Skeletal muscle tissue (tissue), 4 donors: ENCODE data around the gene ZNF536. TPM values are rescaled to one million over a fixed set of nuclear protein-coding genes. Genes with fewer than 3 reads are reported as not detected.

ENCODE experiments used
- H3K27ac ChIP-seq: one replicate; pipeline ENCODE4 v1.7.0; 2013; ENCODE audit warnings: mild to moderate bottlenecking, low read depth, low read length, inconsistent platforms
- H3K27me3 ChIP-seq, 3 donors: one replicate each; pipeline ENCODE4 v1.7.0; 2013; ENCODE audit warnings: low read length in 3 of 3; ENCODE audit not compliant: control insufficient read depth in 3 of 3, insufficient read depth in 3 of 3
- H3K36me3 ChIP-seq, 3 donors: one replicate each; pipeline ENCODE4 v1.7.0; 2013; ENCODE audit warnings: low read length in 3 of 3; ENCODE audit not compliant: control insufficient read depth in 3 of 3, insufficient read depth in 3 of 3
- H3K4me1 ChIP-seq, 3 donors: one replicate each; pipeline ENCODE4 v1.7.0; 2013; ENCODE audit warnings: low read length in 3 of 3, mild to moderate bottlenecking in 3 of 3; ENCODE audit not compliant: control insufficient read depth in 3 of 3, insufficient read depth in 3 of 3
- H3K4me3 ChIP-seq, 3 donors: one replicate each; pipeline ENCODE4 v1.7.0; 2013; ENCODE audit warnings: low read length in 3 of 3
- H3K9ac ChIP-seq, 3 donors: one replicate each; pipeline ENCODE4 v1.7.0; 2013; ENCODE audit warnings: low read length in 3 of 3, mild to moderate bottlenecking in 3 of 3, moderate library complexity in 2 of 3, low read depth in 1 of 3
- H3K9me3 ChIP-seq, 3 donors: one replicate each; pipeline ENCODE4 v1.7.0; 2013; ENCODE audit warnings: low read length in 3 of 3; ENCODE audit not compliant: control insufficient read depth in 3 of 3
- total RNA-seq: library from RNA; depleted of rRNA; stranded (reverse); fragments of >200 nt; gene quantifications from one replicate; pipeline ENCODE4 v1.2.3, GENCODE V29; 2014
- donor health status: Osteomylitis.

ZNF536 gene
- 3.1 TPM for total RNA-seq

DNA sequence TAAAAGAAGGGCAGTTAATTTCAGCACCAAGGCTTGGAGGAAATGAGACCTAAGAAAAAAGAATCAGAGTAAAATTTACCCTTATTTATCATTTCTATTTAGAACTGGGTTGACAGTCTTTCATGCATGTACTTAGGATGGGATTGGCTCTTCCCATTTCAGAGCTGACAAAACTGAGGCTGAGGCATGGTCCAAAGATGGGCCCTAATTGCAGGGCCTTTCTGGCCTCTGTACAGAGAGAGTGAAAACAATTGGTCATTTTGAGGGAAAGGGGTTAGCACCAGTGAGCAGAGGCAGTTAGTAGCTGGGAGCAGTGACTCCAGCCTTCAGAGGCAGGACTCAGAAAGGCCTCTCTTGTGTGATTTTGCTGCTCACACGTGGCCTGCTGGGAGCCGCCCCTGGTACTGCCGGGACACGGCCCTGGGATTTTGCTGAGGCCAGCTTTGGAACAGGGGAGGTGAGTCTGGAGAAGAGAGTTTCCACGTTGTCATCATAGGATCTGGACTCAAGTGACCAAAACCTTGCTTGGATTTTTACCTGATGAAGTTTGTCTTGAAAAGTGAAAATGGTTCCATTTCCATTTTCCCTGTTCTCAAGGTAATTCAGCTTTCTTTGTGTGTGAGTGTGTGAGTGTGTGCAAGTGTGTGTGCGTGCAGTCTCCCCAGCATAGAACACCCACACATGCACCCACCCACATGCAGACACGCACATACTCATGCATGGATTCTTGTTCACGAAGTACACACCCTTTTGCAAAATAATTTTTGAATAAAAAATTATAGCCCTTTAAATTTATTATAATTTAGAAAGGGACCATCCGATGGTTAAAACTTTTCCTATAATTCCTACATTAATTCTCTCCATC is at the start of gene ZNF536:
ZNF536 (plus strand) TSS at position 425 of the 865 bp plus-strand sequence. CDS start 71,179 bp downstream, outside the sequence.
- H3K36me3 ChIP-seq: no peaks in the 10 kb centered on the region
- no peak within 1 kb of the TSS for H3K9ac ChIP-seq
- H3K27ac ChIP-seq: no peak within 1 kb of the TSS
- peaks cover 28 to 38% (median 30%) of the 10 kb centered on the region in 3 donors for H3K27me3 ChIP-seq
- no peaks in the 10 kb centered on the region for H3K4me1 ChIP-seq
- no peaks in the 10 kb centered on the region for H3K9me3 ChIP-seq
- no peak within 1 kb of the TSS for H3K4me3 ChIP-seq

DNA sequence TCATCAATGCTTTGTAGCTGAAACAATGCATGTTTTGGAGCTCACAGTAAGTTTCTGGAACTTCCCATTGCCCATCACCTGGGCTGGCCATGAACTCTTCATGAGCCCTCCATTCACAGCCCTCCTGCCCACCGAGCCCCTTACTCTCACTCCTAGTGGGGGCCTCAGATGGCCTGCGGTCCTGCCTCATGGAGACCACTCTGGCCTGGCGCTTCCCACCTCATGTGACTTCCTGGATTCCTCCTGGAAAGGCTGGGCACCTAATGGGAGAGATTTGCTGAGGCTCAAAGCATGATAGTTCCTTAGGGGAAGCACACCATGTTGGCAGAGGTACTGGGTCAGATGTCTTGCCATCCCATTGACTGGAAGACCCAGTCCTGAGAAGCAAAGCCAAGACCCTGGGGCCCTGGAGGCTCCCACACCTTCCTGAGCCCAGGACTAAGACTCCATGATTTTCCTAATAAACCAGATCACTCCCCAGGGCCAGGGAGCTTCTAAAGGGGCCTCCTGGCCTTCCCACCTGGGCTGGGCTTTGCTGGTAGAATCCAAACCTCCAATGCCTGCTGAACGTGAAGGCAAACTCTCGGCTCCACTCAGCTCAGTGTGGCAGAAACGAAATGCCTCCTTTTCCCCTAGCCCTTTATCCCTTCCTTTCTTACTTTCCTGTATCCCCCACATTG is 49.4 kb upstream of the ZNF536 start:
- Histone ChIP-seq H3K4me3 (no peak overlapping the region), H3K36me3 (no peaks in the 10 kb centered on the region), H3K9ac (no peak overlapping the region), H3K27me3 (peaks cover 0 to 7% (median 0%) of the 10 kb centered on the region in 3 donors), H3K9me3 (no peaks in the 10 kb centered on the region), H3K4me1 (peaks cover 8 to 14% (median 11%) of the 10 kb centered on the region in 3 donors), H3K27ac (no peak overlapping the region)

DNA sequence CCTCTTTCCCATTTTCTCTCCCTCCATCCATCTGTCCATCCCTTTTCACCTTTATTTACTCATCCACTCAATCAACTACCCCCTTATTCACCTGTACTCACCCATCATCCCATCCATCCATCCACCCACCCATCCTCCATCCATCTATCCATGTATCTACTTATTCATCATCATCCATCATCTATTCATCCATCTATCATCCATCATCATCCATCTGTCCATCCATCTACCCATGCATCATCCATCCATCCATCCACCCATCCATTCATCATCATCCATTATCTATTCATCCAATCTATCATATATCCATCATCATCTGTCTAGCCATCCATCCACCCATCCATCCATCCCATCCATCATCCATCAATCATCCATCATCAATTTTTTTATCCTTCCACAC is 48.3 kb upstream of the ZNF536 start:
- Histone ChIP-seq H3K9me3 (no peaks in the 10 kb centered on the region), H3K9ac (no peak overlapping the region), H3K27me3 (peaks cover 0 to 7% (median 0%) of the 10 kb centered on the region in 3 donors), H3K4me1 (peaks cover 8 to 14% (median 11%) of the 10 kb centered on the region in 3 donors), H3K4me3 (no peak overlapping the region), H3K36me3 (no peaks in the 10 kb centered on the region), H3K27ac (no peak overlapping the region)

DNA sequence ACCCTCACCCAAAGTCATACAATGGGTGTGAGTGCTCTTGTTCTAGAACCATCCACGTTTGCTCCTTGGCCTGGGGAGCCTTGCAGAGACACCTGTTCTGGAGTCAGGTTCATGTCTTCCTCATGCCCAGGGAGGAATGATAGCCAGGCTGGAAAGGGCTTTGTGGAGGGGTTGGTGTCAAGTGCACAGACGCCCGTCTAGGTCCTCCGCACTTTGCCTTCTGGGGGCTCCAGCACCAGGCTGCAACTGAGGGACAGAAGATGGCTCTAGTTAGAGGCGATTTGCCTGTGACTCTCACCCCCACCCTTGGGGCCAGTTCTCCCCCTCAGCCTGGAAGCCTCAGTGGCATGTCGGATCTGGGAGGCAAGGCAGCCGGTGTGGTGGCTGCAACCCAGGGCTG is 47.2 kb upstream of the ZNF536 start:
- Histone ChIP-seq H3K36me3 (no peaks in the 10 kb centered on the region), H3K27me3 (peaks cover 0 to 7% (median 0%) of the 10 kb centered on the region in 3 donors), H3K9me3 (no peaks in the 10 kb centered on the region), H3K4me1 (peaks cover 8 to 14% (median 11%) of the 10 kb centered on the region in 3 donors), H3K4me3 (no peak overlapping the region), H3K9ac (no peak overlapping the region), H3K27ac (no peak overlapping the region)

DNA sequence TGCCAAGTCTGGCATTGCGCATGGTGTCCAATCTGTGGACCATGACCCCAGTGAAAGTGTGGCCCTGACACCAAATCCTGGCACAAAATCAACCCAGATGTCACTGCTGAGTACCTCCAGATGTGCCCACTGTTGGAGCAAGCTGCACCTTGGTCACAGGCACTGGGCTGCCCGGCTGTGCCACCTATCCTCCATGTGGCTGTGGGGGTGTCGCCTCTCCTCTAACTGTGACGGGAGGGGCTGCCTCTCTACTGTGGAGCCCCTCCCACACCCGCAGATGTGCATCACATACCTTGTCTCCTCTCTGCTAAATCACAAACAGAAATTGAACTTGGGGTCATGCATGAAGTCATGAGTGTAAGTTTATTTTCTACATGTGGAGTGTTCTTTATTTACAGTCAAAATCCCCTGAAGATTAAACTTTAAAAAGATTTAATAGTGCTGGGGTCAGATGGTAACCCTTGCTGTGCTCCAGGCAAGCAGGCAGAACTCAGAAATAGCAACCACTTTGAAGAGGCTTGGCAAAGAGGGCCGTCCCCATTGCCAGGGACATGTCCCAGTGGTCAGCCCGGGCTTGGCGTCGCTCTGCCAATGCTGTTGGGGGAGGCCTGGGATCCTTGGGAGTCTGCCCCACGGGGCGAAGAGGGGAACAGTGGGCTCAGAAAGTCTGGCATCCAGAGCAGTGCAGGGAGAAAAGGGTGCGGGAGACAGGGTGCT is 46.4 kb upstream of the ZNF536 start:
- H3K4me3 ChIP-seq: peak overlapping the region in 2 of 3 donors; percentile 22 to 23
- H3K27me3 ChIP-seq: peaks cover 0 to 7% (median 0%) of the 10 kb centered on the region in 3 donors
- H3K4me1 ChIP-seq: peaks cover 8 to 14% (median 11%) of the 10 kb centered on the region in 3 donors
- no peaks in the 10 kb centered on the region for H3K9me3 ChIP-seq
- peak overlapping the region in 2 of 3 donors; percentile 54 to 61 for H3K9ac ChIP-seq
- no peaks in the 10 kb centered on the region for H3K36me3 ChIP-seq
- no peak overlapping the region for H3K27ac ChIP-seq

DNA sequence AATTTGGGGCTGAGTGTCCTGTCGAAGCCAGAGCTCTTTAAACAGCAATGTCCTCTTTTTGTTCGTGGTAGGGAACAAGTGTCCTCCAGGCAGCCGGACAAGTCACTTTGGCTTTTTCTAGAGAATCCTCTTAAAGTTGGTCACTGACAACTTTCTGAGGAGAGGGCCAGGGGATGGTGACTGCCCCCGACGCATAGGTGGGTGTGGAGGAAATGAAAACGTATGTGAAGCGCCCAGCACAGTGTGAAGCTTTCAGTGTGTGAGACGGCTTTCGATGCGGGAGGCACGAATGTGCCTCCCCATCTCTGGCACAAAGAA is 45.8 kb upstream of the ZNF536 start:
- Histone ChIP-seq H3K36me3 (no peaks in the 10 kb centered on the region), H3K27me3 (peaks cover 0 to 7% (median 0%) of the 10 kb centered on the region in 3 donors), H3K9ac (peak overlapping the region in 2 of 3 donors; percentile 54 to 61), H3K4me1 (peaks cover 8 to 14% (median 11%) of the 10 kb centered on the region in 3 donors), H3K4me3 (peak overlapping the region in 2 of 3 donors; percentile 22 to 23), H3K9me3 (no peaks in the 10 kb centered on the region), H3K27ac (no peak overlapping the region)

DNA sequence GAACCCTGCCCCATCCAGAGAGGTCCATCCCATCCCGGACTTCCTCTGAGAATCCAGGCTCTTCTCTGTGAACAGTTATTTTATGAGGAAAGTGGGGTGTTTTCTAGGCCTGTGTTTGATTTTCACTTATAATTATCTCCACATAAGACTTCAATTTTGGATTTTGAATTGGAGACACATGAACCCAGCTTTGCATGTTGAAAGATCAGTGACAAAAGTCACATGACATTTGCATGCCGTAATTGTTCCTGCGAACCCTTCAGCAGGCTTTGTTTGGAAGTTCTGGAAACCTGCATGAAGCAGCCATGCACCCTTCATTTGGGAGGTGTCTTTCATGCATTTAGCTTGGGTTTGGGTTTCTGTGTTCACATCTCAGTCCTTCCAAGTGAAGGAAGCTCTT is 44.9 kb upstream of the ZNF536 start:
- Histone ChIP-seq H3K36me3 (no peaks in the 10 kb centered on the region), H3K4me3 (no peak overlapping the region), H3K9ac (no peak overlapping the region), H3K9me3 (no peaks in the 10 kb centered on the region), H3K27ac (no peak overlapping the region), H3K27me3 (peaks cover 0 to 7% (median 0%) of the 10 kb centered on the region in 3 donors), H3K4me1 (peaks cover 8 to 14% (median 11%) of the 10 kb centered on the region in 3 donors)

DNA sequence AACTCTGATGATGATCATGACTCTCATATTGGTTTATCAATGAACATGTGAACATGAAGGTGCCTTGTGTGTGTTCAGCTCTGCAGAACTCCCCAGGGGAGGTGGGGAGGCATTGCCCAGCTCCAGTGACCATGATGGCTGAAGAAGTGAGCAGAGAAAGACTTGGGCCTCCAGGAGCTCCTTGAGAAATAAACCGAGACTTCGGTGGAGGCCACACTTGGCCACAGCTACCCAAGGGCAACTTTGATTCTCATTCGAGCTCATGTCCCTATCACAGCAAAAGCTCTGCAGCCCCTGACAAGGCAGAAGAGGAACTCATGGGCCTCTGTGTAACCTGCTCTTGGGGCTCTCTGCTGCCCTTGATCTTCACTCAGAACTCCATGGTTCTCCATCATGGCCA is 44.1 kb upstream of the ZNF536 start:
- no peak overlapping the region for H3K4me3 ChIP-seq
- H3K9me3 ChIP-seq: no peaks in the 10 kb centered on the region
- H3K4me1 ChIP-seq: peaks cover 8 to 14% (median 11%) of the 10 kb centered on the region in 3 donors
- H3K9ac ChIP-seq: no peak overlapping the region
- H3K27ac ChIP-seq: no peak overlapping the region
- no peaks in the 10 kb centered on the region for H3K36me3 ChIP-seq
- H3K27me3 ChIP-seq: peaks cover 0 to 7% (median 0%) of the 10 kb centered on the region in 3 donors

DNA sequence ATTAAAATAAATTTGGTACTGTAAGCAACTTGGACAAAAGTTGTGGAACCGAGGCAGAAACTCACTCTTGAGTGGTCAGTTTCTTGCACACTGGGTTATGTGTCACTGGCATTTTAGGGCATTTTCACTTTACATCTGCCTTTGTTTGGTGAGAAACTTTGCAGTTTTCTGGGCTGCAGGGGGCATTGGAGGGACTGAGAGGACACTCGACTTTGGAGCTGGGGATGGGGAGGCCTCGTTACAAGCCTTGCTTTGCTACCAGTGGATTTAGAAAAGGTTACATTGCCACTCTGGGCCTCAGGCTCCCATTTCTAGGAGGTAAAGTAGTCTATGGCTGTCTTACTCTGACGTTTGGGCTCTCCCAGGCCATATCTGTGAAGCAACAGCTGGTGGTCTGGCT is 41.9 kb upstream of the ZNF536 start:
- Histone ChIP-seq H3K9me3 (no peaks in the 10 kb centered on the region), H3K27me3 (peaks cover 0 to 4% (median under 1%) of the 10 kb centered on the region in 3 donors), H3K4me1 (peaks cover 5 to 11% (median 9%) of the 10 kb centered on the region in 3 donors), H3K4me3 (no peak overlapping the region), H3K27ac (no peak overlapping the region), H3K36me3 (no peaks in the 10 kb centered on the region), H3K9ac (no peak overlapping the region)
